ENCODE data around the gene GPER1.

DNA sequence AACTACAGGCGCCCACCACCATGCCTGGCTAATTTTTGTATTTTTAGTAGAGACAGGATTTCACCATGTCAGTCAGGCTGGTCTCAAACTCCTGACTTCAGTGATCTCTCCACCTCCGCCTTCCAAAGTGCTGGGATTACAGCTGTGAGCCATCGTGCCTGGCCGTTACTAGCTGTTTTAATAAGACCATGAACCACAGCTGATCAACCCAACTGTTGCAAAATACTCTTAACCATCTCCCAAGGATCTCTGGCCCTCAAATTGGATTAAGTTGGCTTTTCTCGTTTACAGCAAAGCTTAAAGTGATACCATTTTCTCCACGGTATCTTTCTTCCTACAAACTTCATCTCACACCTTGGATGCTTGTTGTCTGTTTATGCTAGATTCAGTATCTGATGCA, 53.7 kb downstream of the GPER1 start:
- TF ChIP-seq BHLHE40 (IDR thresholded peaks at IDR 0.05; ENCODE audit: borderline replicate concordance): no peak
- no peak for TF ChIP-seq TARDBP (IDR thresholded peaks at IDR 0.05)
- TF ChIP-seq FOXM1 (IDR thresholded peaks at IDR 0.05; ENCODE audit: borderline replicate concordance): no peak
- no peak for TF ChIP-seq HDGF (IDR thresholded peaks at IDR 0.05; ENCODE audit: borderline replicate concordance)
- TF ChIP-seq LEF1 (IDR thresholded peaks at IDR 0.05; ENCODE audit: borderline replicate concordance): no peak
- TF ChIP-seq ZNF384 (IDR thresholded peaks at IDR 0.05): no peak
- TF ChIP-seq SUZ12 (IDR thresholded peaks at IDR 0.05): no peak
- no peak for TF ChIP-seq ARNT (IDR thresholded peaks at IDR 0.05)
- TF ChIP-seq ELF4 (IDR thresholded peaks at IDR 0.05): no peak
- no peak for TF ChIP-seq SP1 (IDR thresholded peaks at IDR 0.05)
- TF ChIP-seq CTBP1 (IDR thresholded peaks at IDR 0.05; ENCODE audit: borderline replicate concordance): no peak
- no peak for TF ChIP-seq L3MBTL2 (conservative IDR thresholded peaks at IDR 0.05)
- TF ChIP-seq FOXK2 (IDR thresholded peaks at IDR 0.05): no peak
- TF ChIP-seq, protein P1, sequence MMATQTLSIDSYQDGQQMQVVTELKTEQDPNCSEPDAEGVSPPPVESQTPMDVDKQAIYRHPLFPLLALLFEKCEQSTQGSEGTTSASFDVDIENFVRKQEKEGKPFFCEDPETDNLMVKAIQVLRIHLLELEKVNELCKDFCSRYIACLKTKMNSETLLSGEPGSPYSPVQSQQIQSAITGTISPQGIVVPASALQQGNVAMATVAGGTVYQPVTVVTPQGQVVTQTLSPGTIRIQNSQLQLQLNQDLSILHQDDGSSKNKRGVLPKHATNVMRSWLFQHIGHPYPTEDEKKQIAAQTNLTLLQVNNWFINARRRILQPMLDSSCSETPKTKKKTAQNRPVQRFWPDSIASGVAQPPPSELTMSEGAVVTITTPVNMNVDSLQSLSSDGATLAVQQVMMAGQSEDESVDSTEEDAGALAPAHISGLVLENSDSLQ (IDR thresholded peaks at IDR 0.05): no peak
